ENCODE data around the gene GSK3B. TPM values are rescaled to one million over a fixed set of nuclear protein-coding genes. Genes with fewer than 3 reads are reported as not detected.

Gene GSK3B
- total RNA-seq, 1 experiment from 2014 or later, result 56.5 TPM

GRCh38 chr3:120129718-120130513, 35.7 kb upstream of the GSK3B start:
- no peak overlapping the region for H4K8ac ChIP-seq (replicated peaks; ENCODE audit: insufficient read length, low read depth, low read length)

More at GRCh38 chr3:120129718-120130513, 35.7 kb upstream of the GSK3B start:
- no peak overlapping the region for H3K4me2 ChIP-seq (ENCODE audit: insufficient read depth, insufficient read length, low read length)
- H3K4me1 Mint-ChIP-seq, result peaks cover 7 to 9% of the 10 kb centered on the region in 2 experiments
- DNase-seq, result no peak
- H4K20me1 ChIP-seq (ENCODE audit: control insufficient read depth, insufficient read depth, insufficient read length), result no peaks in the 10 kb centered on the region
- H2BK5ac ChIP-seq (ENCODE audit: insufficient read length, low read length), result no peak overlapping the region
- TF ChIP-seq, protein P1, sequence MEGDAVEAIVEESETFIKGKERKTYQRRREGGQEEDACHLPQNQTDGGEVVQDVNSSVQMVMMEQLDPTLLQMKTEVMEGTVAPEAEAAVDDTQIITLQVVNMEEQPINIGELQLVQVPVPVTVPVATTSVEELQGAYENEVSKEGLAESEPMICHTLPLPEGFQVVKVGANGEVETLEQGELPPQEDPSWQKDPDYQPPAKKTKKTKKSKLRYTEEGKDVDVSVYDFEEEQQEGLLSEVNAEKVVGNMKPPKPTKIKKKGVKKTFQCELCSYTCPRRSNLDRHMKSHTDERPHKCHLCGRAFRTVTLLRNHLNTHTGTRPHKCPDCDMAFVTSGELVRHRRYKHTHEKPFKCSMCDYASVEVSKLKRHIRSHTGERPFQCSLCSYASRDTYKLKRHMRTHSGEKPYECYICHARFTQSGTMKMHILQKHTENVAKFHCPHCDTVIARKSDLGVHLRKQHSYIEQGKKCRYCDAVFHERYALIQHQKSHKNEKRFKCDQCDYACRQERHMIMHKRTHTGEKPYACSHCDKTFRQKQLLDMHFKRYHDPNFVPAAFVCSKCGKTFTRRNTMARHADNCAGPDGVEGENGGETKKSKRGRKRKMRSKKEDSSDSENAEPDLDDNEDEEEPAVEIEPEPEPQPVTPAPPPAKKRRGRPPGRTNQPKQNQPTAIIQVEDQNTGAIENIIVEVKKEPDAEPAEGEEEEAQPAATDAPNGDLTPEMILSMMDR (conservative IDR thresholded peaks at IDR 0.05), result no peak
- no peak overlapping the region for H3K9ac ChIP-seq (ENCODE audit: extremely low read depth, insufficient read length, low read length)
- no peak overlapping the region for H3K14ac ChIP-seq (ENCODE audit: insufficient read depth, low read length)
- H3K79me2 ChIP-seq (ENCODE audit: insufficient read depth, low read length), result no peaks in the 10 kb centered on the region
- H2BK15ac ChIP-seq (ENCODE audit: low read depth, low read length), result no peak overlapping the region
- no peak overlapping the region for H3K4me3 Mint-ChIP-seq
- no peak overlapping the region for H3K4ac ChIP-seq (ENCODE audit: low read depth, low read length)
- no peak overlapping the region for H3K18ac ChIP-seq (ENCODE audit: insufficient read length, low read depth, low read length)
- no peak overlapping the region for H2BK120ac ChIP-seq (ENCODE audit: low read depth, low read length, poor library complexity, severe bottlenecking)
- H3K36me3 Mint-ChIP-seq (ENCODE audit: insufficient read depth in 1 of 3, low read depth in 3 of 3), result no peaks in the 10 kb centered on the region
- H3K27ac ChIP-seq (ENCODE audit: insufficient read length, low read depth, low read length), result no peak overlapping the region
- H3K27me3 Mint-ChIP-seq (ENCODE audit: low read depth), result no peaks in the 10 kb centered on the region
- H4K5ac ChIP-seq (ENCODE audit: insufficient read length, low read depth, low read length), result no peak overlapping the region
- no peak overlapping the region for H2BK20ac ChIP-seq (ENCODE audit: low read depth, low read length, poor library complexity, severe bottlenecking)
- no peak overlapping the region for H3K56ac ChIP-seq (ENCODE audit: insufficient read length, low read depth, low read length)
- no peaks in the 10 kb centered on the region for H3K9me3 Mint-ChIP-seq
- H3K27ac Mint-ChIP-seq, result no peak overlapping the region
- no peaks in the 10 kb centered on the region for H3K23me2 ChIP-seq (ENCODE audit: insufficient read length, low read depth, low read length, poor library complexity, severe bottlenecking)
- H3K79me1 ChIP-seq (ENCODE audit: insufficient read depth, low read depth, low read length, poor library complexity, severe bottlenecking), result no peaks in the 10 kb centered on the region
- H2AFZ ChIP-seq (ENCODE audit: low read length), result no peak overlapping the region
- no peak overlapping the region for H3T11ph ChIP-seq (ENCODE audit: low read length)
- no peak overlapping the region for H4K91ac ChIP-seq (ENCODE audit: insufficient read length, low read depth, low read length)
- H3K23ac ChIP-seq (ENCODE audit: insufficient read length, low read depth, low read length), result no peak overlapping the region
- no peaks in the 10 kb centered on the region for H3K27me3 ChIP-seq (ENCODE audit: insufficient read depth, low read length)
- no peaks in the 10 kb centered on the region for H3K4me1 ChIP-seq (ENCODE audit: insufficient read depth, low read length)
- no peaks in the 10 kb centered on the region for H3K9me3 ChIP-seq (ENCODE audit: control insufficient read depth, low read depth, low read length)
- WGBS (ENCODE audit: extremely low coverage, insufficient read length, low lambda C conversion rate), result no CpG with 5 or more reads among the region's 2 CpGs
- no peak overlapping the region for H2BK12ac ChIP-seq (ENCODE audit: insufficient read length, low read depth, low read length)
- no peak overlapping the region for H2AK5ac ChIP-seq (ENCODE audit: insufficient read length, low read length)
